Testis (tissue), 2 donors: ENCODE results near the gene RASAL1.

Experiments
- CTCF ChIP-seq, 3 experiments: fragments of 450-650 bp in 2 of 3; fragments of 200-600 bp in 1 of 3; sonication (generic) in 1 of 3; IDR thresholded peaks; one replicate each; pipeline ENCODE4 v1.5.1; 2016 to 2019; ENCODE audit warnings: antibody characterized with exemption in 3 of 3, mild to moderate bottlenecking in 2 of 3, moderate library complexity in 1 of 3
- POLR2A ChIP-seq: fragments of 450-650 bp; IDR thresholded peaks from one replicate; pipeline ENCODE4 v1.6.1; 2017; ENCODE audit warnings: antibody characterized with exemption, mild to moderate bottlenecking, moderate library complexity

DNA sequence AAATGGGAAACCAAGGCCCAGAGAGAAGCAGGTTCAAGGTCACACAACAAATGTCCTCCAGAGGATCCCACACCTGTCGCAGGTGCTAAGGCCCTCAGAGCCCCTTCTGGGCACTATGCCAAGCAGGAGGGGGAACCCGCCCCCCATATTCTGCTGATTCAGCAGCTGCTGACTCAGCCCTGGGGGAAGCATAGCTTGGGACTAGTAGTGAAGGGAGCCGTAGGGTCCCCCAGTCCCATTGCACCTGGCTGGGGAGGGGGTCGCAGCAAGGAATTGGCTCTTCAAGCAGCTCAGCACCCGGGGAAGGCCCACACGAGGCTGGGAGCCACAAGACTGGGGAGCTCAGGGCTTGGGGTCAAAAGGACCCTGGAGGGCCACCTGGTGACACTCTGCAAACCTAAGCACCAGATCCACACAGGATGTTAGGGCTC is 1.0 kb downstream of the RASAL1 start:
- TF ChIP-seq CTCF (IDR thresholded peaks at IDR 0.05), result no peak
- no peak for TF ChIP-seq POLR2A
